ENCODE data around the gene NRDC. TPM values are rescaled to one million over a fixed set of nuclear protein-coding genes. Genes with fewer than 3 reads are reported as not detected.

Gene NRDC
- total RNA-seq, 4 donors from 2014 or later, result 35.1 to 83.7 (median 64.1) TPM

DNA sequence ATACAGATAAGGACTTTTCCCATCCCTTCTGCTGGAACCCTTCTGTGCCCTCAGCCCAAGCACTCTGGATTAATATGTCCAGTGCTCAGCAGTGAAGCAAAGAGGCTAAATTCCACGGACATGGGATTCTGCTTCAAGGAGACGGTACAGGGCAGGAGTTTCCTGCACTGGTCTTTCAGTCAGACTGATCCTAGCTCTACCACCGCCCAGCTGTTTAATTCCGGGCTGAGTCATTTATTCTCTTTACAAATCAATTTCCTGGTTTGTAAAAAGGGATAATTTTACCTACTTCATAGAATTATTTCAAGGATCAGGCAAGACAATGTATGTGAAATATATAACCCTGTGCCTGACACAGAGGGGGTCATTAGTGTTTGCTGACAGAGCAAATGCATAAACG, 41.6 kb upstream of the NRDC start:
- intact Hi-C loops (cut with DNase I), result no loop called here
- H3K36me3 ChIP-seq, result no peaks in the 10 kb centered on the region
- WGBS, 2 donors, result 43 to 44% methylated on average over 5 of the region's 5 CpGs

DNA sequence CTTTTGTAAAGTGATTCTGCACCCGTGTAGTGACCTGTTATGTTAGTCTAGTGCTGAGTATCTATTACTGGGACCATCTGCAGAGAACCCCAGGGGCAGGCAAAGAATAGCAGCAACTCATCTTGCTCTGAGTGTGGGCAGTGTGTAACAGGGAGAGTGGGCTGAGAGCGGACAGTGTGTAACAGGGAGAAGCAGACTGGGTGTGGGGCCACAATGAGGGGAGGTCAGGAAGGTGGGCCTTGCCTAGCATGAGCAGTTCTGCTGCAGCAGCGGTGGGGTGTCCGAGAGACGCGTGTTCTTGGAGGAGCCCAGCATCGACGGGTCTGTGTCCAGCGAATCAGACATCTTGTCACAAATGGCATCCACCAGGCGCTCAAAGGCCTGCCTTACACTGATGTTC, 41.2 kb upstream of the NRDC start:
- no peak for DNase-seq
- H3K36me3 ChIP-seq, result no peaks in the 10 kb centered on the region
- TF ChIP-seq, protein P1, sequence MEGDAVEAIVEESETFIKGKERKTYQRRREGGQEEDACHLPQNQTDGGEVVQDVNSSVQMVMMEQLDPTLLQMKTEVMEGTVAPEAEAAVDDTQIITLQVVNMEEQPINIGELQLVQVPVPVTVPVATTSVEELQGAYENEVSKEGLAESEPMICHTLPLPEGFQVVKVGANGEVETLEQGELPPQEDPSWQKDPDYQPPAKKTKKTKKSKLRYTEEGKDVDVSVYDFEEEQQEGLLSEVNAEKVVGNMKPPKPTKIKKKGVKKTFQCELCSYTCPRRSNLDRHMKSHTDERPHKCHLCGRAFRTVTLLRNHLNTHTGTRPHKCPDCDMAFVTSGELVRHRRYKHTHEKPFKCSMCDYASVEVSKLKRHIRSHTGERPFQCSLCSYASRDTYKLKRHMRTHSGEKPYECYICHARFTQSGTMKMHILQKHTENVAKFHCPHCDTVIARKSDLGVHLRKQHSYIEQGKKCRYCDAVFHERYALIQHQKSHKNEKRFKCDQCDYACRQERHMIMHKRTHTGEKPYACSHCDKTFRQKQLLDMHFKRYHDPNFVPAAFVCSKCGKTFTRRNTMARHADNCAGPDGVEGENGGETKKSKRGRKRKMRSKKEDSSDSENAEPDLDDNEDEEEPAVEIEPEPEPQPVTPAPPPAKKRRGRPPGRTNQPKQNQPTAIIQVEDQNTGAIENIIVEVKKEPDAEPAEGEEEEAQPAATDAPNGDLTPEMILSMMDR (IDR thresholded peaks at IDR 0.05), result no peak
- TF ChIP-seq POLR2A (IDR thresholded peaks at IDR 0.05), result no peak
- intact Hi-C loops (cut with DNase I), result no loop called here
- H3K27me3 ChIP-seq, result peaks cover 0 to 66% (median 0%) of the 10 kb centered on the region in 4 donors
- WGBS, 2 donors, result 90 to 94% methylated on average over 3 to 10 of the region's 10 CpGs
- H3K4me3 ChIP-seq, result no peak overlapping the region
- H3K4me1 ChIP-seq, result no peaks in the 10 kb centered on the region
- no peaks in the 10 kb centered on the region for H3K9me3 ChIP-seq
- no peak overlapping the region for H3K27ac ChIP-seq

More for the DNA sequence above, 41.6 kb upstream of the NRDC start:
- DNase-seq, result no peak
- Histone ChIP-seq H3K4me3 (no peak overlapping the region), H3K27ac (no peak overlapping the region), H3K9me3 (no peaks in the 10 kb centered on the region), H3K27me3 (peaks cover 0 to 66% (median 0%) of the 10 kb centered on the region in 4 donors), H3K4me1 (no peaks in the 10 kb centered on the region)
- no peak for TF ChIP-seq POLR2A (IDR thresholded peaks at IDR 0.05)
- TF ChIP-seq, protein P1 (IDR thresholded peaks at IDR 0.05), result no peak

DNA sequence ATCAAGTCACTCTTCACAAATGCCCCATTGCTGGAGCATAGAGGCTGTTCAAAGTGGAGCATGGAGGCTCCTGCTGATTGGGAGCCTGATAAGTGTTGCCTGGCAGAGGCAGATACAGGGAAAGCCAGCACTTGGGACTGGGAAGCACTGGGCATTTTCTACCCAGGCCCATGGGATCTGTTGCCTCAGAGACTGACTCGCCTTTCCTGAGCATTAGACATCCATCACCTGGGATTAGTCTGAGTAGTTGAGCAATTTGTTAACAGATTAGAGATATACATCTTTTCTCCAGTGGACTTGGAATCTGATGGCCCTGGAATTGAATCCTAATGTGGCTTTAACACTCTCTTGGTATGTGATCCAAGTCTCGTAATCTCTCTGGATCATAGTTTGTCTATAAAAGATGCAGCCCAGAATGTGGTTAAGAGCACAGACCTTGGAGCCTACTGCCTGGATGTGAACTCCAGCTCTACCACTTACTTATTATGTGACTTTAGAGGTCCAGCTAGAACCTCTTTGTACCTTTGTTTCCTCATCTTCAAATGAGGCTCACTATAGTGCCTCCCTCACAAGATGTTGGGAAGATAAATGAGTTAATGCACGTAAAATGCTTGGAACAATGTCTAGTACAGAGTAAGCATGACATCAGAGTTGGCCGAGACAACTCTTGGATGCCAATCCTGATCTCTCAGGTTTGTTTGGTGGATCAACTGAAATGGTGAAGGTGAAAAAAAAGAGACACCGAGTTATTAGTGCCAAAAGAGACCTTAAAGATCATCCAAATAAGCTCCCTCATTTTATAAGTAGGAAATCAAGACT, 38.3 kb upstream of the NRDC start:
- TF ChIP-seq POLR2A (IDR thresholded peaks at IDR 0.05), result no peak
- TF ChIP-seq, protein P1 (IDR thresholded peaks at IDR 0.05), result no peak
- Histone ChIP-seq H3K4me3 (no peak overlapping the region), H3K4me1 (no peaks in the 10 kb centered on the region), H3K9me3 (no peaks in the 10 kb centered on the region), H3K27ac (no peak overlapping the region), H3K27me3 (peaks cover 0 to 50% (median 0%) of the 10 kb centered on the region in 4 donors), H3K36me3 (no peaks in the 10 kb centered on the region)
- no peak for DNase-seq
- WGBS, 2 donors, result 30 to 37% methylated on average over 4 to 5 of the region's 5 CpGs
- intact Hi-C loops (cut with DNase I), result no loop called here

DNA sequence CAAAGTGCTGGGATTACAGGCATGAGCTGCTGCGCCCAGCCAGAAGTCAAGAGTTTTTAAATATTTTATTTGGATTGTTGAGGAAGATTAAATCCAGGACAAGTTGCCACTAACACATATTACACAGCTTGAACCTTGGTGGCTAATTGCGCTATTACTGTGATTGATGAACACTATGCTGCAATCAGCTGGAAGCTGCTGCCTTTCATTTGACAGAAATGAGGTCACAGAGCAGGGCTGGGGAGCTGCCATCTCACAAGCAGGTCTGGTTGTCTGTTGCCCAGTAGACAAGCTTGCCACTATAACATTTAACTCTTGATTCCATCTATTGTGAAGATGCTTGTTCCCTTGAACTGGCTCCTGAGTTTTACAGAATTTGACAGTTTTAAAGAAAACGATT, 37.4 kb upstream of the NRDC start:
- intact Hi-C loops (cut with DNase I), result no loop called here
- DNase-seq, result no peak
- H3K9me3 ChIP-seq, result no peaks in the 10 kb centered on the region
- peaks cover 0 to 55% (median 0%) of the 10 kb centered on the region in 4 donors for H3K27me3 ChIP-seq
- H3K27ac ChIP-seq, result no peak overlapping the region
- H3K36me3 ChIP-seq, result no peaks in the 10 kb centered on the region
- TF ChIP-seq POLR2A (IDR thresholded peaks at IDR 0.05), result no peak
- TF ChIP-seq, protein P1 (IDR thresholded peaks at IDR 0.05), result no peak
- 87 to 91% methylated on average over 3 of the region's 3 CpGs for WGBS, 2 donors
- H3K4me1 ChIP-seq, result no peaks in the 10 kb centered on the region
- no peak overlapping the region for H3K4me3 ChIP-seq

DNA sequence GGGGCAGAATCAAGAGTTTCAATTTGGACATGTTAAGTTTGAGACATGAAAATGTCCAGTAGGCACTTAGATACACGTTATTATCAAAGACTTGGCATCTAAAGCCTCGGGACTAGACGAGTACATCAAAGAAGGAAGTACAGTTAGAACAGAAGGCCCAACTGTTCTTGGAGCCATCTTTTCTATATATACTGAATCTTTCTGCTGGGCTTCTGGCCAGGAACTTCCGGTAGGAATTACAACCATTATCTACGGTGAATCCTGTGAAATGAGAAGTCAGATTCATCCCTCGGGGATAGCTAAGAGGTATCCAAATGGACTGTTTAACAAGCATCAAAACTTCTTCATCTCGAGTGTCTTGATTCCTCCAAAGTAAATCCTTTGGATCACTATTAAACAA, 34.4 kb upstream of the NRDC start:
- Histone ChIP-seq H3K4me3 (no peak overlapping the region), H3K9me3 (no peaks in the 10 kb centered on the region), H3K27me3 (peaks cover 0 to 67% (median 0%) of the 10 kb centered on the region in 4 donors), H3K27ac (no peak overlapping the region), H3K36me3 (no peaks in the 10 kb centered on the region), H3K4me1 (no peaks in the 10 kb centered on the region)
- 78 to 80% methylated on average over 7 of the region's 7 CpGs for WGBS, 2 donors
- TF ChIP-seq POLR2A (IDR thresholded peaks at IDR 0.05), result no peak
- TF ChIP-seq, protein P1 (IDR thresholded peaks at IDR 0.05), result no peak
- DNase-seq, result no peak
- intact Hi-C loops (cut with DNase I), result no loop called here

Data from esophagus squamous epithelium (tissue), 5 donors.